CMK (cell line): ENCODE data around the gene TRIM62.

Experiments used
- DNase-seq: peaks from one replicate; pipeline ENCODE4 v3.0.0-alpha.2; 2010; ENCODE audit warnings: low read depth

TRIM62 gene

DNA sequence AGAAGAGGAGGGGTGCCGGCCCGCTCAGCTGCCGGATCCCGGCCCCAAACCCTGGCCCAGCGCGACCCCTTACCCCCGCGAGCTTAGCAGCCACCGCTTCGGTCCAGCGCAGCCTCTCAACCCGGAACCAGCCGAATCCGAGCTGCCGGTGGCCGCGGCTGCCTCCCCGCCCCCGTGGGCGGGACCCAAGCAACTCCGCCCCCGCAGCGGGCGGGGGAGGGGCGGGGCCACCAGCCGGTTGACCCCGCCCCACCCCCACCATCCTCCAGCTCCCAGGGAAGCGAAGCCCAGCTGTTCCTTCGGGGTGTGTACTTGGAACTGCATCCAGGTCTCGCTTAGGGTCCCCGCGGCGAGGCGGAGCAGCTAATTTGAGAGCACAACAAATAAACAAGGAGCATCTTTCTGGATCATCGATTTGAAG, at the start of gene TRIM62:
Gene TRIM62 (minus strand): TSS at position 123 of the 421 bp plus-strand sequence. CDS start 611 bp downstream, outside the sequence.
- peak; percentile 78 for DNase-seq

DNA sequence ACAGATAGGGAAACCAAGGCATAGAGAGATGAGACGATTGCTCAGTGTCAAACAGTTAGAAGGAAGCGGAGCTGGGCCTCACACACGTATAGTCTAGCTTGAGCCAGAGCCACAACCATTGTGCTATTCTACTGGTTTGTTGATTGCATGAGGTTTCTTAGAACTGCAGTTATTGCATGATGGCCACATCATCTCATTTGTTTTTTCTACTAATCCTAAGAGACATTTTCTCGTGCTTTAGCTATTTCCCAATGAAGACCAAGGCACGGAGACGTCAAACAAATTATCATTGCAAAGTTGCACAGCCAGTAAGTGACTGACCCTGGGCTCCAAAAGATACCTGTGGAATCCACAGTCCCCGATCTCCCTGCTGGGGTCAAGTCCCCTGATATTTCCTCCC, 49.3 kb upstream of the TRIM62 start:
- no peak for DNase-seq

DNA sequence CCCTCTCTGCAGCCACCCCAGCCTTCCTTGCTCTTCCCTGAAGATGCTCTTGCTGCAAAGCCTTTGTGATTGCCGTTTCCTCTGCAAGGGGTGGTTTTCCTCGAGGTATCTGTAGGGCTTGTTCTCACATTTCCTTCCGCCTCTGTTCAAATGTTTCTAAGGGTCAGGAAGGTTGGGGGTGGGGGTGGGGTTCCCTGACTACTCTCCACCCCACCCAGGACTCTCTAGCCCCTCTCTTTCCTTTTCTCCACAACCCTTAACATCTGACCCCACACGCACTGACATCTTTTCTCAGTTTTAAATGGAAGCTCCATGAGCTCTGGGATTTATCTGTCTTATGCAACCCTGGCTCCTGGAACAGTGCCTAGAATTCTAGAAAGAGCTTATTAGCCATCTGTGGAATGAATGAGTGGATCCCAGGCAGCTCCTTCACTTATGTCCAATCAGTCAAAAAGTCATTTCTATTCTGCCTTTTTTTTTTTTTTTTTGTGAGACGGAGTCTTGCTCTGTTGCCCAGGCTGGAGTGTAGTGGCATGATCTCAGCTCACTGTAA, 47.2 kb upstream of the TRIM62 start:
- no peak for DNase-seq

DNA sequence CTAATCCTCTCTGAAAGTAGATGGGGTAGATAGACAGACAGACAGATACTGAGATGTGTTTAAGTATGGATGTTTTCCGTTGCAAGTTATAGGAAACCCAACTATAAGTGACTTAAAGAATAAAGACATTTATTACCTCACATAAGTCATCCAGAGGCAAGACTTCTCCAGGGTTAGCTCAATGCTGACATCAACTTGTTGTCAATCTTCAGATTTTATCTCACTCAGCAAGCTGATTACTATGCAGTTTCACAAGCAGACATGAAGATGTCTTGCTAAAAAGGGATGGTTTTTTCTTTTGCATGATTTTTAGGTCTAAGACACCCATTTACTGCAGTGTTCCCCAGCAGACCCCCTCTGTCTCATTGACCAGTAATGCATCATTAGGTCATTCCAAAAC, 43.7 kb upstream of the TRIM62 start:
- no peak for DNase-seq

DNA sequence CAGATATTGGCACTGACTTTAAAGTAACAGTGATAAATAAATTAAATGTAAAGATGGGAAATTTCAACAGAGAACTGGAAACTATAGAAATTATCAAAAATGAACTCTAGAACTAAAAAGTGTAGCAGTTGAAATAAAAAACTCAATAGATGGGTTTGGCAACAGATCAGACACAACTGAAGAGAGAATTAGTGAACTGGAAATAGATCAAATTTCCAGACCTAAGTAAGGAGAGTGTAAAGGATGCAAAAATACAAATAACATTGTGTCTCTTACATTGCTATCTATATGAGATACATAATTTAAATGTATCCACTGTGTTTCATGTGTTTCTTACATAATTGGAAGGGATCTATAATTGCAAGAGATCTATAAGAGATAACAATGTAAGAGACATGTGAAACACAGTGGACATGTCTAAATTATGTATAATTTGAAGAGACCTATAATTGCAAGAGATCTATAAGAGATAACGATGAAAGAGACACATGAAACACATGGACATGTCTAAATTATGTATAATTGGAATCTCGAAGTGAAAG, 42.4 kb upstream of the TRIM62 start:
- DNase-seq = no peak

DNA sequence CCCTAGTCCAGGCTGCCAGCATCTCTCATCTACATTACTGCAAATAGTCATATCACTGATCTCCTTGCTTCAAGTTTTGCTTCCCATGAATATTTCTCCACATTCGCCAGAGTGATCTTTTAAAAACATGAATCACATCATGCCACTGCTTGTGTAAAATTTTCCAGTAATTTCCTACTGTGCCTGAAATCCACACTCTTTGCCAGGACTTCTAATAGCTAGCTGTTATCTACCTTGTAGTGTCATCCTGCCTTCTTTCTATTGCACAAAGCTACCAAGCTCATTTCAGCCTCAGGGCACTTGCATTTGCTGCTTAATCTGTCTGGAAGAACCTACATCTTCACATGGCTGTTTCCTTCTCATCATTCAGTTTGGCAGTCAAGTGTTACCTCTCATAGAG, 40.5 kb upstream of the TRIM62 start:
- no peak for DNase-seq

DNA sequence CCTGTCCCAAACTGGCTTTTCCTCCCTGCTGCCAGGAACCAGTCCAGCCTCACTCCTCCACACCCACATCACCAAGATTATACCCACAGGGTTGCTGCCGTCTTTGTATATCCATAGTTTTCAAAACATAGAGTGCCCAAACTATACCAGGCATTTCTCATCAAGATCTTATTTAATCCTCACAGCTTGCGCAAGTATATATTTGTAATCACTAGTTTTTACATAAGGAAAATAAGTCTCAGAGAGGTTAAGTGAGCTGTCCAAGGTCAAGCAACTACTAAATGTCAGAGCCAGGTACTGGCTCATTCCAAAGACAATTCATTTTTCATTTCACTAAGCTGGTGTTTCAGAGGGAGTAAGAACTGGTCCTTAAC, 39.5 kb upstream of the TRIM62 start:
- no peak for DNase-seq

DNA sequence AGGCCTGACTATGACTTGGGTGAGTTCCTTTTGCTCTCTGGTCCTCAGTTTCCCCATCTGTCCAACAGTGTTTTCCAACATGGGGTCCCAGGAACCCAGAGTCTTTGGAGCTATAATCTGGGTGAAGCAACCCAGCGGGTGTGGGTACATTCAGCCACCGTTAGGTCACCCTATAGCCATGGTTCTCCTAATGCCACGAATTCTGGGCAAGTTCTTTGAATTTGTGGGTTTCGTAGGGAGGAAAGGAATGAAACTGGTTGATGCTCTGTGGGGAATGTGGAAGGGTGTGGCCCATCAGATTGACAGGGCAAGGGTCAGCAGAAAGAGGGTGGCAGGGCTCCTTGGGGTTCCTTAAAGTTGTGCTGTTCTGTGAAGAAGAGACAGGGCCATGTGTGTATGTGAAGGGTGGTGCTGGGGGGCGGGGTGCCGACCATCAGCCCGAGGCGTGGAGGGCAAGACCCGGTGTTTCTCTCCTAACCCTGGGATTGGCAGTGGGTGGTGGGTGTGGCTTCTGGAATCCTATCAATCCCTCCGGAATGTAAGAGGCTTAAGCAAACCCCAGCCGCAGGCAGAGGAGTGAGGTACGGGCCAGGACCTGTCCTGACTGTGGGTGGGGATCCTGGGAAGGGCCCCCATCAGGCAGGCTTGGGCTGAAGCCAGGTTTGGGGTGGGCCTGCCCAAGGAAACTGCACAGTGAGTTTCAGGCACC, 39.0 kb upstream of the TRIM62 start:
- no peak for DNase-seq

DNA sequence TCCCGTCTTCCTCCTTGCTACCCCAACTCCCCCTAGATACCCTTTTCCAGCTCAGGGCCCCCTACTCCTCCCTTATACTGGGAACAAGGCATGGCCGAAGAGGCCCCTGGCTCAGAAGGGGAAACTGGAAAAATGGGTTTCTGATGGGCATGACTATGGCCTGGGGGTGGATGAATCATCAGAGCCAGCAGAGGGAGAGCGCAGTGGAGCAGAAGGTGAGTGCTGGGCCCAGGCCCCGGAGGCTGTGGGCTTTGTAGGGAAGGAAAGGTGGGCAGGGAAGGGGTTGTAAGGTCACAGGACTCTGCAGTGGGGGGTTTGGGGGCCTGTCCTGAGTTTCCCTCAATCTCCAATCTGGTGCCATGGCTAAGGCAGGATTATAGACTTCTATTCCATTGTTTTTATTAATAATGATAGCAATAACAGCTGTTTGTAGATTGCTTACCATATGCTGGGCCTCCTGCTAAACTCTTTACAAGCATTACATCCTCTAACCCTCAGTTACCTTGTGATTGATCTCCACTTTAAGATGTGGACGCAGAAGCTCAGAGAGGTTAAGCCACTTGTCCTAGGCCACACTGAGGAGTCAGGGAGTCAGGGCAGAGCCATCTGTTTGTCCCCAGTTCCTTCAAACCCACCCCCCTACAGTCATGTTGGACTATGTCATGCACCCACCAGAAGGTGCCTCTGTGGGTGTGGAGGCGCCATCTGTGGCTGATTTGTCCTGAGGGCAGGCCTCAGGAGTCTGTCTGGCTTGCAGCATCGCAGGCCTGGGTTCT, 38.2 kb upstream of the TRIM62 start:
- no peak for DNase-seq

DNA sequence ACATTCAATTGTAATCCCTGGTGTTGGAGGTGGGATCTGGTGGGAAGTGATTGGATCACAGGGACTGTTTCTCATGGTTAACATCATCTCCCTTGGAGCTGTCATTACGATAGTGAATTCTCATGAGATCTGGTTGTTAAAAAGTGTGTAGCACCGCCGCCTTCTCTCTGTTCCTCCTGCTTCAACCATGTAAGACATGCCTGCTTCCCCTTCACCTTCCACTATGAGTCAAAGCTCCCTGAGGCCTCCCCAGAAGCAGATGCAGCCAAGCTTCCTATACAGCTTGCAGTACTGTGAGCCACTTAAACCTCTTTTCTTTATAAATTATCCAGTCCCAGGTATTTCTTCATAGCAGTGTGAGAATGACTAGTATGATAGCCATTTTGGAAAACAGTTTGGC, 30.1 kb upstream of the TRIM62 start:
- DNase-seq = no peak

DNA sequence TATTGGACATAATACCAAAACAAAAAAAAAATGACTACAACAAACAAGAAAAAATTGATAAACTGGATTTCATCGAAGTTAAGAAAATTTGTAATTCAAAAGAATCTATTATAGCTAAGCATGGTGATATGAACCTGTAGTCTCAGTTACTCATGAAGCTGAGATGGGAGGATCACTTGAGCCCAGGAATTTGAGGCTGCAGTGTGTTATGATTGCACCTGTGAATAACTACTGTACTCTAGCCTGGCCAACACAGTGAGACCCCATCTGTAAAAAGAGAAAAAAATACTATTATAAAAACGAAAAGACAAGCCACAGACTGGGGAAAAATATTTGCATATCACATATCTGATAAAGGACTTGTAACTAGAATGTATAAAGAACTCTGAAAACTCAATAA, 24.5 kb upstream of the TRIM62 start:
- no peak for DNase-seq

DNA sequence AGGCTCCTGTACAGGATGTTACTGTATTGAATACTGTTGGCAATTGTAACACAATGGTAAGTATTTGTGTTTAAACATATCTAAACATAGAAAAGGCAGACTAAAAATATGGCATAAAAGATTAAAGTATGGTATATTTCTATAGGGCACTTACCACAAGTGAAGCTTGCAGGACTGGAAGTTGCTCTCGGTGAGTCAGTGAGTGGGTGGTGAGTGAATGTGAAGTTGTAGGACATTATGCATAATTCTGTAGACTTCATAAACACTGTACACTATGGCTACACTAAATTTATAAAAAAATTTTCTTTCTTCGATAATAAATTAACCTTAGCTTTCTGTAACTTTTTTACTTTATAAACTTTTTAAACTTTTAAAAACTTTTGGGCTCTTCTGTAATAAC, 13.7 kb upstream of the TRIM62 start:
- no peak for DNase-seq

DNA sequence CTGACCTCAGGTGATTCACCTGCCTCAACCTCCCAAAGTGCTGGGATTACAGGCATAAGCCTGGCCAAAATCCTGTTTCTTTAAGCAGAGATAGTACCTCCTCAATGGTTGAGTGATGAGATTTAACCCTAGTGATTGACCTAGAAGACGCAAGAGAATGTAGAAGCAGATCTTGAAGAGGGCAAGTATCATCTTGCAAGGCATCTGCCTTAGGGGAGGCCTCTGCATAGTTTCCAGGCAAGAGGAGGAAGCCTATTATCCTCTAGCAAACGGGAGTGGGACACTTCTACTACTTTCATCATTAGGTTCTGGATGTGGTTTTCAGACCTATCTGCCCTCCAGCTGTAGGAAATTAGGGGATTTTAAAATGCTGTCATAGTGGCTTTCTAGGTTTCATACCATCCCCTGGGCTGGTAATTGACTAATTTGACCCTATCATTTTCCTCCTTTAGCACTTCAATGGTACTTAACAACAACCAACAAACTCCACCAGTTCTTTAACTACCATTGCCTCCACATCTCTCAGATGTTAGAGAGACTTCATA, 10.0 kb upstream of the TRIM62 start:
- DNase-seq = no peak

DNA sequence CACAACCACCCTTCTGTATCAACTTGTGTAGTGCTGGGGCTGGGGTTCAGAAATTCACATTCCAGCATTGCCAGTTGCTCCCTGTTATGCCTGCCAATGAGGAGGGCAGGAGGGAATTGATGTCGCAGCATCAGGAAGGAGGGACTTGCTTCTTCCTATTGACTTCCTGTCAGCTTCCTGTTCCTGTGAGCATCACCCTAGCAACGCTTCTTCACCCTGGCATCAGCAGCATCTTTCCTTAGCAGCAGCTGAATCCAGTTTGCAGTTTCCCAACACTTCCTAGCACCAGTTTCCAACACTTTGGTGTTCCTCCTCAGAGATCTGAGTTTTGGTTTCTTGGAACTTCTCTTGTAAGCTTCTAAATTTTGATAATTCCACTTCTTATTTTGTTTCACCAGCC, 8.9 kb upstream of the TRIM62 start:
- no peak for DNase-seq

DNA sequence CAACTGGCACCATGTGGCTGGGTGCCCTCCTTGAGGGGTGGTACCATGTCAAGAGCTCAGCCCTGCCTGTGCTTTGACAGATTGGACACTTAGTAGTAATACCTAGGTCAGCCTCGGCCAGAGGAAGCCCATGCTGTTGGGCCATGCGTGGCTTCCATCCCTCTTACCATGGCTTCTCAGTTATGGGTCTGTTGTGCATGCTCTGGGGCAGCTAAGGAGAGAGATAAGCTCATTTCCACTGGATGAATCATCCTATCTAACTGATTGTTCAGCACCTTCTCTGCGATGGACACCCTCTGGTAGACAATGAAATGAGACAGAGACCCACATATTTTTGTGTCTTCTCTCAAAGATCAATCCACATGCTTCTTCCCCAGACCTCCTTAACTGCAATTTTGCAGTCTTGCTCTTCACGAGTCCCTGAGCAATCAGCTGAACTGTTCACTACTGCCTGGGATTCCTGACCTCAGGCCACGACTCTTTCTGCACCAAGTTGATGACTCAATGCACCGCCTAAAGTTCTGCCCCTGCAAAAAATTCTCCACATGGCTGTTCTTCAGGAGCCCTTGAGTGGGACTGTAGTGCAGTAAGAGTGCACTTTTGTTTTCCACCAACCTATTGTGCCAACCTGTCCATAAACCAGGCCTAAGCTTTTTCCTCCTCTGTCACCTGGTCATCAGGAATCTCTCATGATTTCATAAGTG, 6.9 kb upstream of the TRIM62 start:
- DNase-seq = no peak

DNA sequence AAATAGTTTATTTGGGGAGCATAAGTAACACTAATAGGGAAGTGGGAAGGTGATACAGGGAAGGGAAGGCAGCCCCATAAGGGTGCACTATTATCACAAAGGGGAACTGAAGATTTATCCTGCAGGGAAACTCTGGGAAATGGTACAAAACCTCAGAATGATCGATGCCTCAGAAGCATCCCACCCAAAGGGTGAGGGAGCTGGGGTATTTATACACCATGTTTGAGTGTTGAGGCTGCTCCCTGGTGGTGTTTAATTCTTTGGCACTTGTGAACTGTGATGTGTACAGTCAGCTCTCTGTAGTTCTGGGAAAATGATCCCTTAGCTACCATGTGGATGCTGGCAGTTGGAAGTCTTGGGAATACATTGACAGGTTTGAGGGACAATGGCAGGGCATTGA, 5.1 kb upstream of the TRIM62 start:
- DNase-seq = no peak

DNA sequence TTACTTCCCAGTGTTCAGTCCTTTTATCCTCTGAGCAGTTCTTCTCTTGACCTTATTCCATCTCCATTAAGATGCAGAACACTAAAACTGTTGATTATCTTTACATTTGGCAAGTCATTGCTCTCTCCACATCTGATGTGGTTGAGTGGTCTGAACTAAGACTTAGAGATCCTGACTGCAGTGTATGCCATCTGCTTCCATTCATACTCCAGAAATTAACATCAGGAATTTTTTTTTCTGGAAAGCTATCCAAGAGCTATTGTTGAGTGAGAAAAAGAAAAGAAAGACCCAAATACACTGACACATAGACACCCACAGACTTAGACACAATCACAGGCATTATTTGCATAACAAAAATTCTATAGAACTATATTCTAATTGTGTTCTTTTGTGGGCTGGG, 3.7 kb upstream of the TRIM62 start:
- DNase-seq = no peak

DNA sequence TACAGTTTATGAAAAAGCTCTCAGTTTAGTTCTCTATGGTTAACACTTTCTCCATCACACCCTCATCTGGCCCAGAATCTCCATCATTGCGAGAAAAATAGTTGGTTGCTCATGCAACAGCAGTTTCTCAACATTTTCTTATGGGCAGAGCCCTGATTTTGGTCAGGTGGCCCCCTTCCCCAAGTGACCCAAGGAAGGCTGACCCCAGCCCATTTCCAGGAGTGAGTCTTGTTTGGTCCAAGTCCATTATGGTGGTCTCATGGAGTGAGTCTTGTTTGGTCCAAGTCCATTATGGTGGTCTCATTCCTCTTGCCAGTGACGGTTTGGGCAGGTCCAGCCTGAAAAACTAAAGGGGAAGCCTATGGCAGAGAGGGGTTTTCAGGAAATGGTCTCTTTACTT, 1.5 kb upstream of the TRIM62 start:
- DNase-seq = no peak

DNA sequence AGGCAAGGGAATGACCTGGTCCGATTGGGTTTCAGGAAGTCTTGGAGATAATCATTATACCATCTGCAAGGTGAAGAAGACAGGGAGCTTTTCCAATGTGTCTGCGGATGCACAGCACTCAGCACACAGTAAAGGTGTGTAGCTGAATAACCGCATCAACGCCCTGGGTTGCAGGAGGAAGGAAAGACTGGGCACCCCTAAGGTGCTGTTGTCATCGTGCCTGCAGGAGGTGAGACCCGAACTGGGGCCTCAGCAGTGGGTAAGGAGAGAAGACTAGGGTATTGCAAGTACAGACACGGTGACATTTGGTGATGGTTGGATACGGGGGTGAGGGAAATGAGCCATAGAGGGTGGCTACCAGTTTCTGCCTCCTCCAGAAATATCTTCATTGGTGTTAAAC, 1.1 kb upstream of the TRIM62 start:
- DNase-seq = no peak

DNA sequence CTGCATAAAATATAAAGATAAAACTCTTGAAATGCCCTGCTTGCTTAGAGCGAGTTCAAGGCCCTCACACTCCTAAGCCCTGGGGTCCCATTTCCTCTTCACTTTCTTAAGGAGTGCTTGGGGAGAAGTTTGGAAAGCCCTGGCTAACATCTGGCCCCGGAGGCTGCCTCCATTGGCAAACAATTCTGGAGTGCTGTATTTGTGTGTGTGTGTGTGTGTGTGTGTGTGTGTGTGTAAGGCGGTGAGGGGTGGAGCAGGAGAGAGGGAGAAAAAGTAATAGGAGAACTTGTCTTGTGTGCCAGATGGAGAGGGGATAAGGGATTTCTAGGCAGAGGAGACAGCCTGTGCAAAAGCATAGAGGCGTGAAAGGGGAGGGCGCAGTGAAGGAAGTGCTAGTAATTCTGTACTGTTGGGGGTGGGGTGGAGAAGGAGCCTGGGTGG, 578 bp upstream of the TRIM62 start:
- DNase-seq = no peak

DNA sequence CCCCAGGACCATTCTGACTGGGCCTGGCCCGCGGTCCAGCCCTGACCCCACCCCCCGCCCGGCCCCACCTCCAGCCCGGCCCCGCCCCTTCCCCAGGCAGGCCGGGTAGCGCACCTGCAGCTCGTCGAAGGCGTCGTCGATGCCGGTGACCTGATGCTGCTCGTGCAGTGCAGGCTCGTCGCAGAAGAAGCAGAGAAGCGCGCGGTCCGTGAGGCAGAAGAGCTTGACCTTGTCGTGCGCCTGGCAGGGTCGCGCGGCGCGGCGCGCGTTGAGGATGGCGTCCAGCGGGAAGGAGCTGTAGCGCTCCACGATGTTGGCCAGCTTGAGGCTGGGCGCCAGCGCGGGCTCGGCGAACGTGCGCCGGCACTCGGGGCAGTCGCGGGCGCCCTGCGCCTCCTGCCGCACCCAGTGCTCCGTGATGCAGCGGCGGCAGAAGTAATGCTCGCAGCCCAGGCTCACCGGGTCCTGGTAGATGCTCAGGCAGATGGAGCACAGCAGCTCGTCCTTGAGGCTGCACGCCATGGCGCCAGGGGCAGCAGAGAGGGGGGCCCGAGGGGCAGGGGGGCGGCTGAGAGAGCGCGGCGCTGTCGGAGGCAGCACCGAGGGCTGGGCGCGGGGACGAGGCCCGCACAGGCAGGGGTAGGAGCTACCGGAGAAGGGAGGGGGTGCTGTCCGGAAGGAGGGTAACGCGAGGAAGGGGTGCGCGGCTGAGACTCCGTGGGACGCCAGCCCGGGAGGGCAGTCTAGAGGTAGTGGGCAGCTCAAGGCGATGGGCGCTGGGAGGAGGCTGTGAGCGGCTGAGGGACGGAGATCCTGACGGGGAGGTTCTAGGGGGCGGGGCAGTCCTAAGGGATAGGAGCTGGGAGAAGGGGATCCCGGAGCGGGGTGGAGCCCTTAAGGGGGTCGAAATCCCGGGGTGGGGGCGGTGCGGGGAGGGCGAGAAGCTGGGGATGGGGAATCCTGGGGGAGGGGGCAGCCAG, 642 bp downstream of the TRIM62 start:
- DNase-seq = no peak
